ENCODE results near the gene UCHL5. TPM values are rescaled to one million over a fixed set of nuclear protein-coding genes. Genes with fewer than 3 reads are reported as not detected.
A peak's percentile ranks its signal among the peaks of the same experiment; 100 is the strongest.

Gene UCHL5
- total RNA-seq, 4 donors from 2014 or later: 7.4 to 40.9 (median 23.1) TPM

DNA sequence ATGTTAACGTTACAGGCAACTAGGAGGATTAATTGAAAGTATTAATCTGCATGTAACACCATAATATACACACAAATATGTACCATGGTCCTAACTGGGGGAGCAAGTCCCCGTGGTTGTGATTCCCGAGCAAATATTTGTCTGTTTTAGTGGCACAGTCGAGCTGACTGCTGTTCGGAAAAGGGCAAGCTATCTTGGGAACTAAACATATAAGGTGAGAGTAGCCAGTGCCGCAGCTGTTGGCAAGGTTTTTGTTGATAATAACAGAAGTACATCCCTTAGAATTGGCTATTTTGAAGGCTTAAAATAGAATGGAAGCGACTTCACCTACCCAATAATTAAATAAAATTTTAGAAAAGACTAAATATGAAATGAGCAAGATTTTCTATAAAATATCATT, 45.5 kb downstream of the UCHL5 start:
- no peak for DNase-seq
- no peak overlapping the region for H3K4me3 ChIP-seq
- peak overlapping the region in 1 of 2 donors; percentile 21 for H3K27ac ChIP-seq
- TF ChIP-seq, protein P1, sequence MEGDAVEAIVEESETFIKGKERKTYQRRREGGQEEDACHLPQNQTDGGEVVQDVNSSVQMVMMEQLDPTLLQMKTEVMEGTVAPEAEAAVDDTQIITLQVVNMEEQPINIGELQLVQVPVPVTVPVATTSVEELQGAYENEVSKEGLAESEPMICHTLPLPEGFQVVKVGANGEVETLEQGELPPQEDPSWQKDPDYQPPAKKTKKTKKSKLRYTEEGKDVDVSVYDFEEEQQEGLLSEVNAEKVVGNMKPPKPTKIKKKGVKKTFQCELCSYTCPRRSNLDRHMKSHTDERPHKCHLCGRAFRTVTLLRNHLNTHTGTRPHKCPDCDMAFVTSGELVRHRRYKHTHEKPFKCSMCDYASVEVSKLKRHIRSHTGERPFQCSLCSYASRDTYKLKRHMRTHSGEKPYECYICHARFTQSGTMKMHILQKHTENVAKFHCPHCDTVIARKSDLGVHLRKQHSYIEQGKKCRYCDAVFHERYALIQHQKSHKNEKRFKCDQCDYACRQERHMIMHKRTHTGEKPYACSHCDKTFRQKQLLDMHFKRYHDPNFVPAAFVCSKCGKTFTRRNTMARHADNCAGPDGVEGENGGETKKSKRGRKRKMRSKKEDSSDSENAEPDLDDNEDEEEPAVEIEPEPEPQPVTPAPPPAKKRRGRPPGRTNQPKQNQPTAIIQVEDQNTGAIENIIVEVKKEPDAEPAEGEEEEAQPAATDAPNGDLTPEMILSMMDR (IDR thresholded peaks at IDR 0.05): no peak
- TF ChIP-seq POLR2A (IDR thresholded peaks at IDR 0.05): no peak
- H3K9me3 ChIP-seq: no peaks in the 10 kb centered on the region
- H3K27me3 ChIP-seq: no peaks in the 10 kb centered on the region
- no peaks in the 10 kb centered on the region for H3K36me3 ChIP-seq
- no peaks in the 10 kb centered on the region for H3K4me1 ChIP-seq
- intact Hi-C loops (cut with DNase I; ENCODE audit: low total_unique reads): no loop called here

- H3K27ac ChIP-seq: peak overlapping the region in 1 of 2 donors; percentile 21
- no peaks in the 10 kb centered on the region for H3K9me3 ChIP-seq
- H3K4me3 ChIP-seq: no peak overlapping the region
- intact Hi-C loops (cut with DNase I; ENCODE audit: low total_unique reads): no loop called here
- no peak for TF ChIP-seq POLR2A (IDR thresholded peaks at IDR 0.05)
- TF ChIP-seq, protein P1 (IDR thresholded peaks at IDR 0.05): no peak
- H3K36me3 ChIP-seq: no peaks in the 10 kb centered on the region
- no peaks in the 10 kb centered on the region for H3K27me3 ChIP-seq
- no peaks in the 10 kb centered on the region for H3K4me1 ChIP-seq
- DNase-seq: no peak
These were observed 46.2 kb downstream of the UCHL5 start for GRCh38 chr1:193013005-193013404.

DNA sequence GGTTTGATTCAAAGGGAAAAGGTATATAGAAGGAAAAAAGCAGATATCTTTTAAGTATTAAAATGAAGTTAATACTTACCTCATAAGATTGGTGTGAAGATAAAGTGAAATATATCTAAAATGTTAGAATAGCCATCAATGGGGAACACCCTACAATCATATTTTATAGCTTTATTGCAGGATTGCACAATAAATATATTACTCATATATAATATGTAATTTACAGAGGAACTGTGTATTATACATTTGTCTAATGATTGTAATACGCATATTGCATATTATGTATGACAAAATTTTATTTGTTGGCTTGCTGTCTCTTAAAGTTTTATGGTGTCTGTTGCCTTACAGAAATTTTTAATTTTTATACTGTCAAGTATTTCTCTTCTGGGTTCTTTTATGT, 47.8 kb downstream of the UCHL5 start:
- intact Hi-C loops (cut with DNase I; ENCODE audit: low total_unique reads): no loop called here
- H3K4me3 ChIP-seq: no peak overlapping the region
- H3K9me3 ChIP-seq: no peaks in the 10 kb centered on the region
- H3K27ac ChIP-seq: no peak overlapping the region
- no peaks in the 10 kb centered on the region for H3K4me1 ChIP-seq
- DNase-seq: no peak
- H3K36me3 ChIP-seq: no peaks in the 10 kb centered on the region
- TF ChIP-seq, protein P1 (IDR thresholded peaks at IDR 0.05): no peak
- TF ChIP-seq POLR2A (IDR thresholded peaks at IDR 0.05): no peak
- H3K27me3 ChIP-seq: no peaks in the 10 kb centered on the region

GRCh38 chr1:193009501-193009900, 49.7 kb downstream of the UCHL5 start:
- Histone ChIP-seq H3K27me3 (no peaks in the 10 kb centered on the region), H3K27ac (no peak overlapping the region), H3K4me1 (no peaks in the 10 kb centered on the region), H3K9me3 (no peaks in the 10 kb centered on the region), H3K4me3 (no peak overlapping the region), H3K36me3 (no peaks in the 10 kb centered on the region)
- TF ChIP-seq, protein P1 (IDR thresholded peaks at IDR 0.05): no peak
- TF ChIP-seq POLR2A (IDR thresholded peaks at IDR 0.05): no peak
- DNase-seq: no peak
- intact Hi-C loops (cut with DNase I; ENCODE audit: low total_unique reads): no loop called here

DNA sequence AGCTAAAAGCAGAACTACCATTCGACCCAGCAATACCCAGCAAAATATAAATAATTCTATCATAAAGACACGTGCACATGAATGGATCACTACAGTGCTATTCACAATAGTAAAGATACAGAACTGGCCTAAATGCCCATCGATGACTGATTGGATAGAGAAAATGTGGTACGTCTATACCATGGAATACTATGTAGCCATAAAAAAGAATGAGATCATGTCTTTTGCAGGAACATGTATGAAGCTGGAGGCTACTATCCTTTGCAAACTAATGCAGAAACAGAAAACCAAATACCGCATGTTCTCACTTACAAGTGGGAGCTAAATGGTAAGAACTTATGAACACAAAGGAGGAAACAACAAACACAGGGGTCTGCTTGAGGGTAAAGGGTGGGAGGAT, 53.4 kb downstream of the UCHL5 start:
- Histone ChIP-seq H3K27ac (no peak overlapping the region), H3K27me3 (no peaks in the 10 kb centered on the region), H3K4me3 (no peak overlapping the region), H3K9me3 (no peaks in the 10 kb centered on the region), H3K36me3 (no peaks in the 10 kb centered on the region), H3K4me1 (no peaks in the 10 kb centered on the region)
- intact Hi-C loops (cut with DNase I; ENCODE audit: low total_unique reads): no loop called here
- TF ChIP-seq POLR2A (IDR thresholded peaks at IDR 0.05): no peak
- TF ChIP-seq, protein P1 (IDR thresholded peaks at IDR 0.05): no peak
- no peak for DNase-seq
